ENCODE measurements around the gene MAOB. TPM values are rescaled to one million over a fixed set of nuclear protein-coding genes. Genes with fewer than 3 reads are reported as not detected.

MAOB gene
- total RNA-seq, 2 donors from 2014 or later = 5.7 to 22.4 TPM

GRCh38 chrX:43758044-43758443, 124.2 kb downstream of the MAOB start:
- Histone ChIP-seq H3K27ac (no peak overlapping the region), H3K36me3 (replicated peaks in 1 of 2; ENCODE audit: insufficient read depth in 1 of 2, low read depth in 2 of 2) (no peaks in the 10 kb centered on the region), H3K4me3 (no peak overlapping the region), H3K9me3 (no peaks in the 10 kb centered on the region), H3K4me1 (no peaks in the 10 kb centered on the region), H3K27me3 (no peaks in the 10 kb centered on the region)
- intact Hi-C loops (cut with DNase I) = no loop called here
- TF ChIP-seq CTCF (IDR thresholded peaks at IDR 0.05) = no peak
- TF ChIP-seq POLR2A (IDR thresholded peaks at IDR 0.05) = no peak
- ATAC-seq = no peak
- WGBS, 2 donors = 86% methylated on average over 6 to 7 of the region's 7 CpGs
- no peak for DNase-seq

- Histone ChIP-seq H3K4me3 (no peak overlapping the region), H3K4me1 (no peaks in the 10 kb centered on the region), H3K27me3 (no peaks in the 10 kb centered on the region), H3K27ac (no peak overlapping the region), H3K9me3 (no peaks in the 10 kb centered on the region), H3K36me3 (replicated peaks in 1 of 2; ENCODE audit: insufficient read depth in 1 of 2, low read depth in 2 of 2) (no peaks in the 10 kb centered on the region)
- TF ChIP-seq POLR2A (IDR thresholded peaks at IDR 0.05) (no peak), CTCF (IDR thresholded peaks at IDR 0.05) (no peak)
- ATAC-seq (no peak), DNase-seq (no peak)
- intact Hi-C loops (cut with DNase I) = no loop called here
- WGBS, 2 donors = 91 to 100% methylated on average over 1 to 5 of the region's 5 CpGs
These were observed 126.2 kb downstream of the MAOB start for GRCh38 chrX:43756076-43756475.

GRCh38 chrX:43753637-43754036, 128.6 kb downstream of the MAOB start:
- Histone ChIP-seq H3K4me1 (peaks cover 8% of the 10 kb centered on the region), H3K27me3 (no peaks in the 10 kb centered on the region), H3K36me3 (replicated peaks in 1 of 2; ENCODE audit: insufficient read depth in 1 of 2, low read depth in 2 of 2) (no peaks in the 10 kb centered on the region), H3K4me3 (no peak overlapping the region), H3K9me3 (no peaks in the 10 kb centered on the region), H3K27ac (no peak overlapping the region)
- WGBS, 2 donors = 74 to 80% methylated on average over 3 of the region's 3 CpGs
- TF ChIP-seq CTCF (IDR thresholded peaks at IDR 0.05) (no peak), POLR2A (IDR thresholded peaks at IDR 0.05) (no peak)
- no peak for ATAC-seq
- no peak for DNase-seq
- intact Hi-C loops (cut with DNase I) = loop anchor here (5.0 kb wide), 1 partner anchor 191 kb away; no protein-coding TSS in a partner anchor

- ATAC-seq = peak; percentile 82
- no peaks in the 10 kb centered on the region for H3K27me3 ChIP-seq
- no peaks in the 10 kb centered on the region for H3K9me3 ChIP-seq
- no peak overlapping the region for H3K27ac ChIP-seq
- H3K4me1 ChIP-seq = peaks cover 25% of the 10 kb centered on the region
- WGBS, 2 donors = 1 to 2% methylated on average over 6 of the region's 6 CpGs
- intact Hi-C loops (cut with DNase I) = loop anchor here (5.0 kb wide), 1 partner anchor 188 kb away; no protein-coding TSS in a partner anchor
- peak; percentile 47 to 70 (median 60) for DNase-seq
- no peaks in the 10 kb centered on the region for H3K36me3 ChIP-seq (replicated peaks in 1 of 2; ENCODE audit: insufficient read depth in 1 of 2, low read depth in 2 of 2)
- no peak for TF ChIP-seq POLR2A (IDR thresholded peaks at IDR 0.05)
- TF ChIP-seq CTCF (IDR thresholded peaks at IDR 0.05) = peak; percentile 14 to 79 (median 64)
- H3K4me3 ChIP-seq = no peak overlapping the region
These were observed 132.0 kb downstream of the MAOB start for GRCh38 chrX:43750248-43750676.

GRCh38 chrX:43747476-43747875, 134.8 kb downstream of the MAOB start:
- intact Hi-C loops (cut with DNase I) = loop anchor here (10.0 kb wide), 1 partner anchor 93 kb away; the partner anchor contains the start of gene MAOA
- Histone ChIP-seq H3K4me1 (peaks cover 34% of the 10 kb centered on the region), H3K9me3 (no peaks in the 10 kb centered on the region), H3K27ac (no peak overlapping the region), H3K4me3 (no peak overlapping the region), H3K36me3 (replicated peaks in 1 of 2; ENCODE audit: insufficient read depth in 1 of 2, low read depth in 2 of 2) (no peaks in the 10 kb centered on the region), H3K27me3 (no peaks in the 10 kb centered on the region)
- WGBS, 2 donors = 94 to 100% methylated on average over 2 of the region's 2 CpGs
- no peak for ATAC-seq
- DNase-seq = no peak
- no peak for TF ChIP-seq CTCF (IDR thresholded peaks at IDR 0.05)
- TF ChIP-seq POLR2A (IDR thresholded peaks at IDR 0.05) = no peak
